ENCODE data around the gene OBSCN. TPM values are rescaled to one million over a fixed set of nuclear protein-coding genes. Genes with fewer than 3 reads are reported as not detected.

OBSCN gene
- total RNA-seq, 1 donor from 2014 or later = 28.6 TPM

GRCh38 chr1:228359613-228360532 is 152.0 kb downstream of the OBSCN start:
- intact Hi-C loops (cut with DNase I) = no loop called here
- no peak for DNase-seq (ENCODE audit: low spot score in 2 of 2)

GRCh38 chr1:228360533-228361313 is 152.9 kb downstream of the OBSCN start:
- no peak for TF ChIP-seq CTCF (IDR thresholded peaks at IDR 0.05)
- Histone ChIP-seq H3K27me3 (no peaks in the 10 kb centered on the region), H3K9me3 (no peaks in the 10 kb centered on the region), H3K36me3 (no peaks in the 10 kb centered on the region), H3K27ac (no peak overlapping the region), H3K4me3 (no peak overlapping the region), H3K4me1 (no peaks in the 10 kb centered on the region)
- DNase-seq (ENCODE audit: low spot score in 2 of 2) = no peak
- intact Hi-C loops (cut with DNase I) = no loop called here

More at GRCh38 chr1:228359613-228360532, 152.0 kb downstream of the OBSCN start:
- H3K9me3 ChIP-seq = no peaks in the 10 kb centered on the region
- no peaks in the 10 kb centered on the region for H3K27me3 ChIP-seq
- H3K4me1 ChIP-seq = no peaks in the 10 kb centered on the region
- no peak for TF ChIP-seq CTCF (IDR thresholded peaks at IDR 0.05)
- H3K36me3 ChIP-seq = no peaks in the 10 kb centered on the region
- H3K4me3 ChIP-seq = no peak overlapping the region
- H3K27ac ChIP-seq = no peak overlapping the region

- H3K4me3 ChIP-seq = no peak overlapping the region
- TF ChIP-seq CTCF (IDR thresholded peaks at IDR 0.05) = no peak
- no peak overlapping the region for H3K27ac ChIP-seq
- intact Hi-C loops (cut with DNase I) = no loop called here
- DNase-seq (ENCODE audit: low spot score in 2 of 2) = no peak
- H3K9me3 ChIP-seq = no peaks in the 10 kb centered on the region
- no peaks in the 10 kb centered on the region for H3K4me1 ChIP-seq
- H3K36me3 ChIP-seq = no peaks in the 10 kb centered on the region
- no peaks in the 10 kb centered on the region for H3K27me3 ChIP-seq
Measured at GRCh38 chr1:228361314-228362140, 153.7 kb downstream of the OBSCN start.

GRCh38 chr1:228362141-228362883 is 154.5 kb downstream of the OBSCN start:
- no peaks in the 10 kb centered on the region for H3K36me3 ChIP-seq
- H3K9me3 ChIP-seq = no peaks in the 10 kb centered on the region
- H3K27me3 ChIP-seq = no peaks in the 10 kb centered on the region
- no peak overlapping the region for H3K27ac ChIP-seq
- no peak for DNase-seq (ENCODE audit: low spot score in 2 of 2)
- intact Hi-C loops (cut with DNase I) = no loop called here
- no peaks in the 10 kb centered on the region for H3K4me1 ChIP-seq
- no peak overlapping the region for H3K4me3 ChIP-seq
- TF ChIP-seq CTCF (IDR thresholded peaks at IDR 0.05) = no peak
